ENCODE results near the gene MRC1.

- TF ChIP-seq CTCF (IDR thresholded peaks at IDR 0.05; ENCODE audit: low read depth, low read length) (no peak), POLR2A (IDR thresholded peaks at IDR 0.05; ENCODE audit: extremely low read depth, insufficient read length) (no peak)
Observed at GRCh38 chr10:17771017-17771416, 38.1 kb upstream of the MRC1 start.

Measured in NB4 (cell line).